GM12874 (cell line): ENCODE measurements around the gene TMEM223.

Experiments
- TF ChIP-seq, protein P1 (sequence below): IDR thresholded peaks from 2 replicates; pipeline ENCODE4 v1.5.1; 2011; ENCODE audit warnings: low read depth, mild to moderate bottlenecking, control low read depth, low read length, moderate library complexity; ENCODE audit not compliant: insufficient read depth

The TMEM223 gene

DNA sequence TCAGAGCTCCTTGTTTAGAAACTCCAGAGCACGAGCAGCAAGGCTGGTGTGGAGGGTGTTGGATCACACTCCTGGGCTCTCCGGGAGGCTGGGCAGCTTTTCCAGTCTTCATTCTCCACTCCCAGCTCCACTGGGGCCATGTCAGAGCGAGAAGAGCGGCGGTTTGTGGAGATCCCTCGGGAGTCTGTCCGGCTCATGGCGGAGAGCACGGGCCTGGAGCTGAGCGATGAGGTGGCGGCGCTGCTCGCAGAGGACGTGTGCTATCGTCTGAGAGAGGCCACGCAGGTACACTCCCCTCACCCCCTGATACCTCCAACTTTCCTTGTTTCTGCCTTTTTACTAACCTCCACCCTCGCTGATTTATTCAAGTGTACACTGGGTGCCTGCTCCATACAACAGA lies 16.2 kb downstream of the TMEM223 start:
- TF ChIP-seq, protein P1, sequence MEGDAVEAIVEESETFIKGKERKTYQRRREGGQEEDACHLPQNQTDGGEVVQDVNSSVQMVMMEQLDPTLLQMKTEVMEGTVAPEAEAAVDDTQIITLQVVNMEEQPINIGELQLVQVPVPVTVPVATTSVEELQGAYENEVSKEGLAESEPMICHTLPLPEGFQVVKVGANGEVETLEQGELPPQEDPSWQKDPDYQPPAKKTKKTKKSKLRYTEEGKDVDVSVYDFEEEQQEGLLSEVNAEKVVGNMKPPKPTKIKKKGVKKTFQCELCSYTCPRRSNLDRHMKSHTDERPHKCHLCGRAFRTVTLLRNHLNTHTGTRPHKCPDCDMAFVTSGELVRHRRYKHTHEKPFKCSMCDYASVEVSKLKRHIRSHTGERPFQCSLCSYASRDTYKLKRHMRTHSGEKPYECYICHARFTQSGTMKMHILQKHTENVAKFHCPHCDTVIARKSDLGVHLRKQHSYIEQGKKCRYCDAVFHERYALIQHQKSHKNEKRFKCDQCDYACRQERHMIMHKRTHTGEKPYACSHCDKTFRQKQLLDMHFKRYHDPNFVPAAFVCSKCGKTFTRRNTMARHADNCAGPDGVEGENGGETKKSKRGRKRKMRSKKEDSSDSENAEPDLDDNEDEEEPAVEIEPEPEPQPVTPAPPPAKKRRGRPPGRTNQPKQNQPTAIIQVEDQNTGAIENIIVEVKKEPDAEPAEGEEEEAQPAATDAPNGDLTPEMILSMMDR, result no peak

DNA sequence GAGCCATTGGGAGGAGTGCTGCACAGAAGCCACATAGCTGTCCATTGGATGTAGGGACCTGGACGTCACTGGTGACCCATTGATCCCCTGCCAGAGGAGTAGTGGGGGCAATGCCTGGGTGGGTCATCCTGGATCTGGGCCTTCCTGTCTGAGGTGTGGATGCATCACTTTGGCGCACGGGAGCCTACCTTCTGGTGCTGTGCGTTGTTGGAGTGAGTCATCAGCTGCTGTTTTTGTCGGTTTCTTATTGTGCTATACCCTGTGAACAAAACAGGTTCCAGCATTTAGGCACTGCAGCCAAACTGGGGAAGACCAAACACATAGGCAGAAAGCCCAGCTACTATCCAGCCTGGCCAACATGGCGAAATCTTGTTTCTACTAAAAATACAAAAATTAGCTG lies 17.4 kb downstream of the TMEM223 start:
- TF ChIP-seq, protein P1, result no peak

DNA sequence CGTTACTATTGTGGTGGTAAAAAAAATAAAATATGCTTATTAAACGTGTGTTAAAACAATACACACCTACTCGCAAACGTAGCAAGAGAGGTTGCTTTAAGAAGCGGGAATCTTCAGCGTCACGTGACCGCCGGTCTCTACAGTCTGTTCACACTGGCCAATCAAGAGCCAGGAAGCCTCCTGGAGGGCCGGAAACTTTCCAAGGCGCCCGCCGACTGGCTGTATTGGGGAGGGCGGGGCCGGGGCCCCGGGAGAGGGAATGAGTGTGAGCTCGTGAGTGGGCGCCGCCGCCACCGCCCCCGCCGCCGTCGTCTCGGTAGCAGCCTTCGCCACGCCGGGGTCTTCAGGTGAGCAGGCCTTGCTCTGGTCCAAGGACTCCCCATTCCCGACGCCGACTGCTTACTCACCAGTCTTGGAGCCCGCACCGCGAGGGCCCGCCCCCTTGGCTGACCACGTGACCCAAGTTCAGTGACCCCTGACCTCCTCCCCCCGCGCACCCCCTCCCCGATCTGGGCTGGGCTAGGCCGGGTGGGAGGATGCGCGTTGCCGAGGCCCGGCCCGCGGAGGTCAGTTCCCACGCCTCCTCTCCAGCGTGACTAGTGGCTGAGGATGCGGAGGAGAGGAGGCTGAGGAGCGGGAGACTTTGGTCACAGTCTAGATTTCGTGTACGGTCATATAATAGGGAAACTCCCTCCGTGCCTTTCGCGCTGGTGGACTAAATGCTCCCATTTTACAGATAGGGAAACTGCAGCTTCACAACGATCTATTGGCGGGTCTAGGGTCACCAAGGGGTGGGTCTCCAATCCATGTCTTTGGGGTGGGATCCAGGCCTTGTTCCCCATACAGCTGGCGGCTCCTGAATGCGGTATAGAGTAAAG lies 20.4 kb downstream of the TMEM223 start, which contains the start of gene TAF6L:
Gene TAF6L, plus strand, starts transcription at position 253 of the 878 bp plus-strand sequence. CDS start 4,388 bp downstream, outside the sequence.
- TF ChIP-seq, protein P1, result no peak

DNA sequence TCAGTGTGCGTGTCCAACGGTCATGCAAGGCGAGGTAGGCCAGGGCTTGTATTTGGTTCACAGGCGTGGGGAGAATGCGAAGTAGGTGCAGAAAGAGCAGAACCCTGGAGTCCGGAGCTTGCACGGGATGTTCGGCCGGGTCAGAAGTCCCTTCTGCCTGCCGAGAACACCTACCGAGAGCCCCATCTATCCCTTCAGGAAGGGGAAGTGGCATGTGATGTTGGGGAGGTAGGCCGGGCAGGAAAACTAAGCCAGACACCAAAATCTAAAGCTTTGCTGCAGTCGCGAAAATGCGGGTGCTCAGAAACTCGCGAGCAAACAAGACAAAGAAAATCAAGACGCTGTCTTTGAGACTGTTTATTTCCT lies 21.0 kb downstream of the TMEM223 start:
- TF ChIP-seq, protein P1, result no peak

DNA sequence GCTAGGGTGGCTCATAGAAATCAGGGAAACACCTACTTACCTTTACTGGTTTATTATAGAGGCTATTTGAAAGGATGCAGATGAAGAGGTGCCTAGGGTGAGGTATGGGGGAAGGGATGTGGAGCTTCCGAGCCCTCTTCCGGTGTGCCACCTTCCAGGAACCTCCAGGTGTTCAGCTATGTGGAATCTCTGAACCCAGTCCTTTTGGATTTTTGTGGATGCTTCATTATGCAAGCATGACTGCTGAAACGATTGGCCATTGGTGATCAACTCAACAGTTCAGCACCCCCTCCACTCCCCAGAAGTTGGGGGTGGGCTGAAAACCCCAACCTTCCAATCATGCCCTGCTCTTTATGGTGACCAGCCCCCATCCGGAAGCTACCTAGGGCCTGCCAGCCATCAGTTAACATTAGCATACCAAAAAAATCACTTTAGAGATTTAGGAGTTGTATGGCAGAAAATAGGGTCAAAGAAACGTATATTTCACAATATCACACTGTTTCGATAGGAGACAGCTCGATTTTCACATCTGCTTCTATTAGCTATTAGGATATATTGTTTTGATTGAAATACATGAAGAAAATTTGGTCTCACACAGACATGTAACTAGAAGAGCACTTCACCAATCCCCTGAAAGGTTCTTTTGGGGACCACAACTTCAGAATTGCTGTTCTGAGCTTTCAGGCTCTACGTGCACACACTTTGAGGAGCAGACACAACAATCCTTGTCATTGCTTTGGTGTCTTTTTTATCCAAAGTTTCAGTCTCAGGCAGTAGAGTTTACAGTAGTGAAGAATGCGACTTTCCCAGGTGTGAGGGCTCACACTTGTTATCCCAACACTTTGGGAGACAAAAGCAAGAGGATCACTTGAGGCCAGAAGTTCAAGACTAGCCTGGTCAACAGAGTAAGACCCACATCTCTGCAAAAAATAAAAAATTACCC lies 33.7 kb downstream of the TMEM223 start:
- TF ChIP-seq, protein P1, result no peak

DNA sequence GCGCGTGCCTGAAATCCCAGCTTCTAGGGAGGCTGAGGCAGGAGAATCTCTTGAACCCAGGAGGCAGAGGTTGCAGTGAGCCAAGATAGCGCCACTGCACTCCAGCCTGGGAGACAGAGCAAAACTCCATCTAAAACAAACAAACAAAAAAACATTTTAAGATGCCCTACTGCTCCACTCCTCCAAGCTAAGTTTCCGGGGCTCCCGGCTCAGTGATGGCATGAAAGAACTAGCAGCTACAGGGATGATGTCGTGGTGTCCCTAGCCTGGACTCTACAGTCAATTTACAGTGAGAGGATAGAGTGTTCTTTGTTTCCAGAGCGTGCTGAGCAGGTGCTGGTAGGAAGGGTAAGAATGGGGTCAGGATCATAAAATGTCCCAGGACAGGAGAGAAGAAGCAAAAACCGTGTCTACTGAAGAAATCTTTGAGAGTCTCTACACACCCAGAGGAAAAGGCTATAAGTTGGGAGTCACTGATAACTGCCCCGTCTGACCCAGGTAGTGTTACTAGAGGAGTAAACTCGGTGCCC lies 36.7 kb downstream of the TMEM223 start:
- TF ChIP-seq, protein P1, result no peak
